ENCODE measurements around the gene BID. TPM values are rescaled to one million over a fixed set of nuclear protein-coding genes. Genes with fewer than 3 reads are reported as not detected.
"Not testable (repeated sequence)": the region's sequence is repeated elsewhere in the genome, so short reads cannot be mapped to it uniquely, and the experiment has no call there.

BID gene
- total RNA-seq, 1 experiment from 2014 or later = 23.2 TPM

DNA sequence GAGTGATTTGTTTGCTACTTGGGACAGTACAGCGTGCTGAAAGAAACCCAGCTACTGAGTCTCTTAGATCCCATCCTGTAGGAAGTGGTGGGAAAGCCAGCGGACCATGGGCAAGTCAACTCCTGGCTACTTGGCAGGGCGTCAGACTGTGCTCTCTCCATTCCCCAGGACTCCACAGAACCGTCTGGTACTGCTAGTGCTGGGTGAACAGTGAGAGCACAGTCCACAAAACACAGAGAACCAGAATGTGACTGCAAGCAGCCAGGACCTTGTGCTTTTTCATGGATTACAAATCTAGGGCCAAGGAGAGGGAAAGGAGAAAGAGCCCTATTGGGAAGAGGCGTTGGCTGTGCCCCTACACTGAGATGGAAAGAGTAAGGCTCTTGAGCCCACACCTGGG is 10.2 kb downstream of the BID start:
- H3K56ac ChIP-seq (ENCODE audit: insufficient read length, low read depth, low read length) = no peak overlapping the region
- H2AFZ ChIP-seq (ENCODE audit: low read length) = no peak overlapping the region
- no peak overlapping the region for H3K14ac ChIP-seq (ENCODE audit: insufficient read depth, low read length)
- no peak overlapping the region for H3T11ph ChIP-seq (ENCODE audit: low read length)
- Mint-ChIP-seq H3K9me3 (no peaks in the 10 kb centered on the region), H3K27ac (no peak overlapping the region), H3K27me3 (ENCODE audit: low read depth) (no peaks in the 10 kb centered on the region), H3K4me3 (no peak overlapping the region), H3K36me3 (ENCODE audit: insufficient read depth in 1 of 3, low read depth in 3 of 3) (no peaks in the 10 kb centered on the region), H3K4me1 (peaks cover 12% of the 10 kb centered on the region in 2 experiments)
- H3K27ac ChIP-seq (ENCODE audit: insufficient read length, low read depth, low read length) = no peak overlapping the region
- H4K91ac ChIP-seq (ENCODE audit: insufficient read length, low read depth, low read length) = no peak overlapping the region
- no peak overlapping the region for H2BK120ac ChIP-seq (ENCODE audit: low read depth, low read length, poor library complexity, severe bottlenecking)
- H4K5ac ChIP-seq (ENCODE audit: insufficient read length, low read depth, low read length) = no peak overlapping the region
- no peak overlapping the region for H2BK20ac ChIP-seq (ENCODE audit: low read depth, low read length, poor library complexity, severe bottlenecking)
- no peaks in the 10 kb centered on the region for H3K9me3 ChIP-seq (ENCODE audit: control insufficient read depth, low read depth, low read length)
- no peak for DNase-seq
- no CpG with 5 or more reads among the region's 5 CpGs for WGBS (ENCODE audit: extremely low coverage, insufficient read length, low lambda C conversion rate)
- no peak overlapping the region for H3K23ac ChIP-seq (ENCODE audit: insufficient read length, low read depth, low read length)
- H3K4me1 ChIP-seq (ENCODE audit: insufficient read depth, low read length) = no peaks in the 10 kb centered on the region
- no peak overlapping the region for H2BK15ac ChIP-seq (ENCODE audit: low read depth, low read length)
- no peak overlapping the region for H3K18ac ChIP-seq (ENCODE audit: insufficient read length, low read depth, low read length)
- no peak overlapping the region for H4K8ac ChIP-seq (replicated peaks; ENCODE audit: insufficient read length, low read depth, low read length)
- no peaks in the 10 kb centered on the region for H3K23me2 ChIP-seq (ENCODE audit: insufficient read length, low read depth, low read length, poor library complexity, severe bottlenecking)
- no peak overlapping the region for H3K4ac ChIP-seq (ENCODE audit: low read depth, low read length)
- no peak overlapping the region for H2BK5ac ChIP-seq (ENCODE audit: insufficient read length, low read length)
- TF ChIP-seq, protein P1, sequence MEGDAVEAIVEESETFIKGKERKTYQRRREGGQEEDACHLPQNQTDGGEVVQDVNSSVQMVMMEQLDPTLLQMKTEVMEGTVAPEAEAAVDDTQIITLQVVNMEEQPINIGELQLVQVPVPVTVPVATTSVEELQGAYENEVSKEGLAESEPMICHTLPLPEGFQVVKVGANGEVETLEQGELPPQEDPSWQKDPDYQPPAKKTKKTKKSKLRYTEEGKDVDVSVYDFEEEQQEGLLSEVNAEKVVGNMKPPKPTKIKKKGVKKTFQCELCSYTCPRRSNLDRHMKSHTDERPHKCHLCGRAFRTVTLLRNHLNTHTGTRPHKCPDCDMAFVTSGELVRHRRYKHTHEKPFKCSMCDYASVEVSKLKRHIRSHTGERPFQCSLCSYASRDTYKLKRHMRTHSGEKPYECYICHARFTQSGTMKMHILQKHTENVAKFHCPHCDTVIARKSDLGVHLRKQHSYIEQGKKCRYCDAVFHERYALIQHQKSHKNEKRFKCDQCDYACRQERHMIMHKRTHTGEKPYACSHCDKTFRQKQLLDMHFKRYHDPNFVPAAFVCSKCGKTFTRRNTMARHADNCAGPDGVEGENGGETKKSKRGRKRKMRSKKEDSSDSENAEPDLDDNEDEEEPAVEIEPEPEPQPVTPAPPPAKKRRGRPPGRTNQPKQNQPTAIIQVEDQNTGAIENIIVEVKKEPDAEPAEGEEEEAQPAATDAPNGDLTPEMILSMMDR (conservative IDR thresholded peaks at IDR 0.05) = no peak
- H3K4me2 ChIP-seq (ENCODE audit: insufficient read depth, insufficient read length, low read length) = no peak overlapping the region
- H3K9ac ChIP-seq (ENCODE audit: extremely low read depth, insufficient read length, low read length) = no peak overlapping the region
- no peak overlapping the region for H2AK5ac ChIP-seq (ENCODE audit: insufficient read length, low read length)
- H4K20me1 ChIP-seq (ENCODE audit: control insufficient read depth, insufficient read depth, insufficient read length) = no peaks in the 10 kb centered on the region
- peaks cover 5% of the 10 kb centered on the region for H3K79me1 ChIP-seq (ENCODE audit: insufficient read depth, low read depth, low read length, poor library complexity, severe bottlenecking)
- no peak overlapping the region for H2BK12ac ChIP-seq (ENCODE audit: insufficient read length, low read depth, low read length)
- no peaks in the 10 kb centered on the region; the same call in 1 of the 2 replicates for H3K79me2 ChIP-seq (ENCODE audit: insufficient read depth, low read length)
- no peaks in the 10 kb centered on the region for H3K27me3 ChIP-seq (ENCODE audit: insufficient read depth, low read length)

DNA sequence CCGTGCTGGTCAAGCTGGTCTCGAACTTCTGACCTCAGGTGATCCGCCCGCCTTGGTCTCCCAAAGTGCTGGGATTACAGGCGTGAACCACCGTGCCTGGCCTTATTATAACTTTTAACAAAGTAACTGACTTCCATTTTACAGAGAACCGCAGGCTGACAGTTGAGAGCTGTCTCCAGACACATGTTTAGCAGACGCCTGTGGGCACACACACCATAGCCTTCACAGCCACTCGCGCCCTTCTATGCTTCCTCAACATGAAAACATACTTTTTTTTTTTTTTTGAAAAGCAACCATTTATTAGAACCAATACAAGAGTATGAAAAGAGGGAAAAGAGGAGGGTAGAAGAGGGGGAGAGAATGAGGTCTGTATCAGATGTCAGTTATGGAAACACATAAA is 10.8 kb downstream of the BID start:
- H3K9me3 ChIP-seq (ENCODE audit: control insufficient read depth, low read depth, low read length); H3T11ph ChIP-seq (ENCODE audit: low read length); H2AFZ ChIP-seq (ENCODE audit: low read length); H3K79me2 ChIP-seq (ENCODE audit: insufficient read depth, low read length); H3K9ac ChIP-seq (ENCODE audit: extremely low read depth, insufficient read length, low read length); H3K27me3 ChIP-seq (ENCODE audit: insufficient read depth, low read length); H2BK120ac ChIP-seq (ENCODE audit: low read depth, low read length, poor library complexity, severe bottlenecking); H3K27ac Mint-ChIP-seq; H3K79me1 ChIP-seq (ENCODE audit: insufficient read depth, low read depth, low read length, poor library complexity, severe bottlenecking); H2BK5ac ChIP-seq (ENCODE audit: insufficient read length, low read length); H3K56ac ChIP-seq (ENCODE audit: insufficient read length, low read depth, low read length); H3K27ac ChIP-seq (ENCODE audit: insufficient read length, low read depth, low read length); H3K4me2 ChIP-seq (ENCODE audit: insufficient read depth, insufficient read length, low read length); H4K8ac ChIP-seq (replicated peaks; ENCODE audit: insufficient read length, low read depth, low read length); H2BK12ac ChIP-seq (ENCODE audit: insufficient read length, low read depth, low read length); H3K18ac ChIP-seq (ENCODE audit: insufficient read length, low read depth, low read length); H3K14ac ChIP-seq (ENCODE audit: insufficient read depth, low read length); H2BK15ac ChIP-seq (ENCODE audit: low read depth, low read length); H3K4me1 ChIP-seq (ENCODE audit: insufficient read depth, low read length); H3K36me3 Mint-ChIP-seq (ENCODE audit: insufficient read depth in 1 of 3, low read depth in 3 of 3); H3K27me3 Mint-ChIP-seq (ENCODE audit: low read depth); H3K4ac ChIP-seq (ENCODE audit: low read depth, low read length); H4K5ac ChIP-seq (ENCODE audit: insufficient read length, low read depth, low read length); H3K9me3 Mint-ChIP-seq; H2BK20ac ChIP-seq (ENCODE audit: low read depth, low read length, poor library complexity, severe bottlenecking); H3K23me2 ChIP-seq (ENCODE audit: insufficient read length, low read depth, low read length, poor library complexity, severe bottlenecking); H2AK5ac ChIP-seq (ENCODE audit: insufficient read length, low read length); H4K20me1 ChIP-seq (ENCODE audit: control insufficient read depth, insufficient read depth, insufficient read length); H3K23ac ChIP-seq (ENCODE audit: insufficient read length, low read depth, low read length); DNase-seq; H4K91ac ChIP-seq (ENCODE audit: insufficient read length, low read depth, low read length); H3K4me3 Mint-ChIP-seq: not testable (repeated sequence)
- H3K4me1 Mint-ChIP-seq = peaks cover 12% of the 10 kb centered on the region in 2 experiments
- WGBS (ENCODE audit: extremely low coverage, insufficient read length, low lambda C conversion rate) = no CpG with 5 or more reads among the region's 10 CpGs

Measured in H9 (cell line).